HG02763 (cell line): ENCODE data around the gene CADM2.

Experiments used
- ATAC-seq: cut with Tn5 transposase; IDR thresholded peaks from one replicate; pipeline ENCODE4 v1.9.1; 2021; ENCODE audit warnings: mild to moderate bottlenecking, moderate library complexity; ENCODE audit not compliant: unreplicated experiment

Gene CADM2

DNA sequence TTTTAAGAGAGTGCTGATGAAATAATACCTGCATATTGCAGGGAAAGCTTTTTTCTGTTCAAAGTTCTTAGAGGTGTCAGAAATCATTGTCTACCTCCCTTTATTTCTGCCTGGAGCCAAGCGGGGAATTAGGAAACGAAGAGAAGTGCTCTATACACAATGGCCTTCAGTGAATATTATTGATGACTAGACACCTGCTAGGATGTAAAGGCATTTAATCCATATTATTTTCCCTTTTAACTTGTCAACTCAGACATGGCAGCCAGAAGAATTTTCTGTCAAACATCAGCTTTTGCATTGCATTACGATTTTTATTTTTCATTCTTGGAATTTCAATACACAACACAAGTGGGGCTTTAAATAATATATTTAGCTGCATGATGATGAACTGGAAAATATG is 24.7 kb downstream of the CADM2 start:
- no peak for ATAC-seq

DNA sequence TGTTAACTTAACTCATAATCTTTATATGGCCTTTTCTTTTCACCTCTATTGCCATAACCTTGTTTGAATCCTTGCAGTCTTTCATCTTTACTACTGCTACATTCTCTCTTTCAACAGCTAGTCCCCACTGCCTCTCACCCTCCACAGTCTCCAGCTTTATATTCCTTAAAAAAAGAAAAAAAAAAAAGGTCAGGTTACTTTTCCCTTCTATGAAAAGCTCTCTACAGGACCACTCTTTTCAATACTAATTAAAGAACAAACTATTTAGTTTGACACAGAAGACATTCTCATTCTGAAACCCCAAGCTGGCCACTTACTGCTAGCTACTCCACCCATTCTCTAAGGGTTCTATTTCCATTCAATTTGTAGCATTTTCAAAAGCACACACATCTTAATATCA is 25.6 kb downstream of the CADM2 start:
- ATAC-seq = no peak

DNA sequence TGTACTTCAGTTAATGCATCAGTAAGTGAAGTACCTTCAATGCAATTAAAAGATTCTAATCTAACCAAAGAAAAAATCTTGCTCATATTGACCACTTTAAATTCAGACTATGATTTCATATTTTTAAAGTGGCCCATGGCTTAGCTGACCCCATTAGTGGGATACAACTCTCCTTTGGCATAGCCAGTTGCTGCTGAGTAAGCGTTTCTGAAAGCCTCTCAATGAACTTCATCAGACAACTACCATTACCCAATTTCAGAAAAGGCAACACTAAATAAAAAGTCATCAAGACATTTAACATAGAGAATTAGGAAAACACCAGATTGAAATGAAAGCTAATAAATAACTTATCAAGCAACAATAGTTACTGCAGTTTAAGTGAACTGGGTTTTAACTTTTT is 27.0 kb downstream of the CADM2 start:
- ATAC-seq = no peak

DNA sequence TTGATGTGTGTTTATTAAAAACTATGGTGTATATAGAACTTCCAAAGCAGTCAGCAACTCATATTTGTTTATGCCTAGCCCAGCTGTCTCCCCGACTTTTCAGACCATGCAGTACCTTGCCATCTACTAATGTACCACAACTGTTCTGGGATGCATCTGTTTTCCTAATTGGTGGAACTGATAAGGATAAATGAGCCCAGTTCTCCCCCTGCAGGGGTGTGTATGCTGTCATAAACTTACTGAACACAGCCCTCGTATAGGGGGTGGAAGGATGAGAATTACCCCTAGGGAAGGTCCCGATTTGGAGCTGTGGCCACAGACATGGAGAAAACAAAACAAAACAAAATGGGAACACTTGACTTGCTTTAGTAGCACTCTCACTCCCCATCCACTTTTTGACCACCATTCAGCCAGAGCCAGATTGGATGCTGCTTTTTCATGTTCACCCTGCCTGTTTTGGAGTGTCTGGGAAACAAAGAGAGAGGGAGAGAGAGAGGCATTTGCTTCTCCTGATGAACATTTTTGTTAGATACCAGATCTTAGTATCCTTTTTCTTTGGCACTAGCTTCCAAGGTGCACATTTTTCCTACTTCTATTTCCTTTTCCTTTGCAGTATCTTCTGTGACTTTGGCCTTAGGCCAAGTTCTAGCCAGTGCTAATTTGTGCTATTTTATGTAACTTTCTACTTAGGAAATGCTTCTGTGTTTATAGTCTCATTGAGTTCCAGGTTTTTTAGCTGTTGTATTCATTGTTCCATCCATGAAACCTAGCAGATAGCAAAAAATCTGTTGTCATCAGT is 29.1 kb downstream of the CADM2 start:
- no peak for ATAC-seq

DNA sequence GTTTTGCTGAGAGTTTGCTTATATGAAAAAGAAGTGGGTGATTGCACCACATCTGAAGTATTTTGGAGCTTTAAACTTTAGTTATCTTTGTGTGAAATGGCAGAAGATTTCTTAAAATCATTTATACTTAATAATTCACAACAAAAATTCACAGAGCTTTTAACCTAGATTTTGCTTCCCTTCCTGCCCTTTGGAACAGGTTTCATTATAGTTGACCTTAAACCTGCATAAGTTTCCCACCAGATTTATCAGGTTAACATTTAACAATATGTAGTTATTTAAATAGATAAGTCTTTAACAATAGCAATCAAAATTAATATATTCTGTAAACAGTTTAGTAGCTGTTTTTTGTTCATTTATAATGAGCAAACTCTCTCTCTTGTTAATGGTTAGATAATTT is 30.3 kb downstream of the CADM2 start:
- ATAC-seq = no peak

DNA sequence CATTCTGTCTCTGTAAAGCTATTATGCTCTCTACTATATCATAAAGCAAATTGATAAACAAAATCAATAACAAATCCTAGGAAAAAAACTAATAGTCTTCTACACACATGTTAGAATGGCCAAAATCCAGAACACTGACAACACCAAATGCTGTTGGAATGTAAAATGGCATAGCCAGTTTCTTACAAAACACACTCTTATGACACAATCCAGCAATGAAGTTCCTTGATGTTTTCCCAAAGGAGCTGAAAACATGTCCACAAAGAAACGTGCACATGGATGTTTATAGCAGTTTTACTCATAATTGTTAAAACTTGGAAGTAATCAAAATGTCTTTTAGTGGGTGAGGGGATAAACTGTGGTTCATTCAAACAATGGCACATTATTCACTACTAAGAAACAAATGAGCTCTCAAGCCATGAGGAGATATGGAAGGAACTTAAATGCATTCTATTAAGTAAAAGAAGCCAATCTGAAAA is 32.7 kb downstream of the CADM2 start:
- ATAC-seq = no peak

DNA sequence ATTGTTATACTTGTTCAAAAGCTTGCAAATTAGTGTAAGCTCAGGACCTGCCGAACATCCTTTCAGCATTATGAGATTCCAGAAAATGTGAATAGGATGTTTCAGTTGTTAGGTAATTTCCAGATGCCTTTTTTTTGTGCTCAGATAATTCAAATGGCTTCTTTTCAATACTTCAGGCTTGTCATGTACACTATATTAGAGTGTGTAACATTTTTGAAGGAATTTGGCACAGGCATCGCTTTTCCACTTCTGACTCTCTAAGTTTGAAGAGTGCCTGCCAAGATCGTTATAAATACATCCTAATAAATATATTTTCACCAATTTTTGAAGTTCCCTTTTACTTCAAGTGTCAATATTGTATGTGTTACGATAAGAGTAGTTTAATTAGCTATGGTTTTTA is 35.2 kb downstream of the CADM2 start:
- ATAC-seq = no peak

DNA sequence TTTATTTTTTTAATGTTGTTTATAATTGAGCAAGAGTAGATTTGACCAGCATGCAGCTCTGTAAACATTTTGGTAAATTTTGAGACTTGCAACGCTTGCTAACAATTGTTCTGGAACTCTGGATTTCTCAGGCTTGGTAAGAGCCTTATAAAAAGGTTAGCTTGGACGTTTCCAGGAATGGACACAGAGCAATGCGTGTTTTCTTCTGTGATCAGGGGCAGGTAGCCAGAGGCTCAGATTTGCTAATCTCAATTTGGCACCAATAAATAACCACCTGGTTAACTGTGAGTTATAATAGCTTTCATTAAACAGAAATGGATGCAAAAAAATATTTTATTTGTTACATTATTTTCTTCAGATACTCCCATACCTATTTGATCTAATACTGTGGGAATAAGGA is 39.8 kb downstream of the CADM2 start:
- ATAC-seq = no peak

DNA sequence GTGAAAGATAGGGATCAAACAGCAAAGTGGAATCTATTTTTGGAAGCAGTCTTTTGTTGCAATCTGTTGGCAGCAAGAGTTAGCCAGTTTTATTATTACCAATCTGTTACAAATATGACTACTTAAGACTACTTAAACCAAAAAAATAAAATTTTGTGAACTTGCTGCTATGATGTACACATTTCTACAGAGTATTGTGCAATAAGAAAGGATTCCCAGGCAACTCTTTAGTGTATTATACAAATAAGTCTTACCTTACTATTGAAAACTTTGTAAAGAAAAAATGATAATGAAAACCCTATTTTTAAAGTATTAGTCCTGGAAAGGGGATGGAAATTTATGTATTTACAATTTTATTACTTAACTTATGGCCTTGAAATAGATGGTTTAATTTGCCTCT is 44.7 kb downstream of the CADM2 start:
- no peak for ATAC-seq

DNA sequence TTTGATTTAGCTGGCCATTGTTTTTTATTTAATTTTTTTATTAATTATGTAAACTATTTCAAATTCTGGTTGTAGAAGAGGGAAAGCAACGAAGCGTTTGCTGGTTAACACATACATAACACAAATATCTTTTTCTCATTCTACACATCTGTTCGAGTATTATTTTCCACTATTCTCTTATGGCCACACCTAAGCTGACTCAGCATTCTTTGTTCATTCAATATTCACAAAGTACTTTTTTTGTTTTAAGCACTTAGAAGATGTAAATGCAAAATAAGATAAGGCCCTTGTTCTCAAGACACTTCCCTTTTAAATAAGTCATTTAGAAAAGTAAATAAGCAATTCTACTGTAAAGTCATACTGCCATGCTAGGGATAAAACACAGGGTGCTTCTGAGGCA is 45.4 kb downstream of the CADM2 start:
- ATAC-seq = no peak

DNA sequence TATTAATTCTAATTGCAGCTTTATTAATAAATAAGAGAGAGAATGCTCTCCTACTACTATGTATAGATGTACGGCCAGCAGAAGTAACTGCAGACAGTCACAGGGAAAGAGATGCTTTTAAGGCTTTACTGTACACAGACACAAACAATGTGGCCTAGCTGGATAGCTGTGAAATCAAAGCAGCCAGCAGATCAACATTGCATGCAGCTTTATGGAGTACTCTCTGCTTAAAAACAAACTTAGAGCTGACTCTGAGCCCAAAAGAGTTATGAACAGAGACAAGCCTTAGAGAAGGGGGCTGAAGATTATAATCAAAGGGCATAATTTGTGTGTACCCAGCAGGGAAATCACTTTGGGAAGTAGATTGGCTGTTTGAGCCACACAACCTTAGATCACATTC is 47.2 kb downstream of the CADM2 start:
- no peak for ATAC-seq

DNA sequence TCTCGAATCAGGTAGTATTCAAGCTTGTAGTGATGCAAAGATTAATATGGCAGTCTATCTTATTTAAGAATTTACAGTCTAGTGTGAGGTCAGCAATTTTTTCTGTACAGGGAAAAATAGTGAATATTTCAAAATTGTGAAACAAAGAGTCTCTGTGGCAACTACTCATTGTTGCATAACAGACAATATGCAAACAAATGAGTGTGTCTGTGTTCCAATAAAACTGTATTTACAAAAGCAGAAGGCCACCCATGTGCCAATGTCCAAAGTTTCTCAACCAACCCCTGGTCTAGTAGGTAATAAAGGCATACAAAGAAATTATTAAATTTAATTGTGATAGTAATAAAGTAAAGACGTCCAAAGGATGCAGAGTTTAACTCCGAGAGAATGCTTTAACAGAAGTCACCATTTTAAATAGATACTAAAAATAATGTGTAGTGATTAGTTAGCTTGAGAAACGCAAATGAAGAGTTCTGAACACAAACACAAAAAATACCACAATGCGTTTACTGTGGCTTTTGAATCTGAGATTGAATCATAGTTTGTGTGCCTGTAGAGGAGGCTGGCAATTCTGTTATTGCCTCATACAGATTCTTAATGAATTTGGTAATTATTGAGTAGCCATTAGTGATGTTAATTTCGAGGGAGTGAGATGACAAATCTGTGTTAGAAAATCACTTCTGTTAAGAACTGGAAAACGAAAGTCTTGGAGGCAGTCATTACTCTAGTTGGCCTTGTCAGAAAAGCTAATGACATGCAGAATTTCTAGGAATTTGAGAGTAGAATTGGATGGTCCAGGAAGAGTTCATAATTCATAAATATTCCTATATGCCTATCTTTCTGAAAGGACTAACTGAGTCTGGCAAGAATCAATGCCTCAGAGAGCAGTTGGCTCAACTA is 48.7 kb downstream of the CADM2 start:
- ATAC-seq = no peak

DNA sequence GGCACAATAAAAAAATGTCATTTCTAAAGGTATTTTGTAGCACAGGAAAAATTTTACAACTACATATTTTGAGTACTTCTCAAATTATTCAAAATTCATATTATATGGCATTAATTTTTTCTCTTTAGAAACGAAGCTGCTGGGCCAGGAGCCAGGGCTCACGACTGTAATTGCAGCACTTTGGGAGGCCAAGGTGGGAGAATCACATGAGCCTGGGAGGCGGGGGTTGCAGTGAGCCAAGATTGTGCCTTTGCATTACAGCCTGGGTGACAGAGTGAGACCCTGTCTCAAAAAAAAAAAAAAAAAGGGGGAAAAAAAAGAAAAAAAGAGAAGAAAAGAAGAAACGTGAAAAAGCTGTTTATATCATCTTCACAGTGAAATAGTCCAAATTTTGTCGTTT is 62.0 kb downstream of the CADM2 start:
- ATAC-seq = no peak

DNA sequence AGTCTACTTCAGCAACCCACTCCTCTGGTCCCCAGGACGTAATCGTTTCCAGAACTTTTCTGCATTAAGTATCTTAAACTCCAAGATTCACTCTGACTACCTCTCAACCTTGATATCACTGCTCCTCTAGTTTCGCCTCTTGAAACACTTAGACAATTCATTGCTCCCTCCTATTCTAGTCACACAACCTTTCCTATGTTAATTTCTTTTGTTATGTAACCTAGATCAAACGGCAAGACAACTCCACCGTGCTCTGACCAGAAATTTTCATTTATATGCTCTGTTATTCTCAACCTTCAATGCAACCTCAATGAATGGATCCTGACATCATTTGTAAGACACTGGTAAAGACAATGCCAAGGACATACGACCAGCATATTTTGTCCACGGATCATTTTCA is 71.3 kb downstream of the CADM2 start:
- ATAC-seq = no peak

DNA sequence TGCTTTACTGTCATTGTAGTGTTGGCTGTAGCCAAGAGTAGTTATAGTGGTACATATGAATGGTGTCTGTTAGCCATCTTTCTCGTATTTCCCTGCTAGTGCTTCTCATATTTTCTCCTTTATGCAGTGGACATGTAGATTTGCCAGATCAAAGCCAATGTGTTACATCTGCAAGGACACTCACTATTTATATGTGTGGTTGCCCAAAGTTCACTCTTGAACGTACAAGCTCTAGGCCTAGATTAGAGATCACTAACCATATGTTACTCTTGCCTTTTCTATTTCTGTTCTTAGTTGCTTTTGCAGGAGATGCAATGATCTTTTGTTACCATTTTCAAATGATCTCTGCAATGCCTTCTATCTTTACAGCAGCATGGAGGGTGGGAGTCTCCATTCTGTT is 78.4 kb downstream of the CADM2 start:
- ATAC-seq = no peak

DNA sequence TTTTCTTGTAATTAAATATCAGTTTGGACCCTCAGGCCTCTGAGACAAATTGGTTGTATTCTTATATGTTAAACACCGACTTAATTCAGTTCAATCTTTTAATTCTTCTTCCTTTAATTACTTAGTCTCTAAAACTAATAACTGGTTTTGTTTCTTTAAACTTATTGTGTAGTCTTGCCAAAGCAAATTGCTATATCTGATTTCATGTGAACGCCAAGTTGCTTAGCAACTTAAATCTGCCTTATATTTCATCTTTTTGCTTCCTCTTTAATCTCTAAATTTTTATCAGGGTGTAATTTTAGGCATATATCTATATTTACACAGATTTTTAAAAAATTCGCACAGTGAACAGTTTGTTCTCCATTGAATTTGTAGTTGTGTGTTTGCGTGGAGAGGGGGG is 82.2 kb downstream of the CADM2 start:
- no peak for ATAC-seq

DNA sequence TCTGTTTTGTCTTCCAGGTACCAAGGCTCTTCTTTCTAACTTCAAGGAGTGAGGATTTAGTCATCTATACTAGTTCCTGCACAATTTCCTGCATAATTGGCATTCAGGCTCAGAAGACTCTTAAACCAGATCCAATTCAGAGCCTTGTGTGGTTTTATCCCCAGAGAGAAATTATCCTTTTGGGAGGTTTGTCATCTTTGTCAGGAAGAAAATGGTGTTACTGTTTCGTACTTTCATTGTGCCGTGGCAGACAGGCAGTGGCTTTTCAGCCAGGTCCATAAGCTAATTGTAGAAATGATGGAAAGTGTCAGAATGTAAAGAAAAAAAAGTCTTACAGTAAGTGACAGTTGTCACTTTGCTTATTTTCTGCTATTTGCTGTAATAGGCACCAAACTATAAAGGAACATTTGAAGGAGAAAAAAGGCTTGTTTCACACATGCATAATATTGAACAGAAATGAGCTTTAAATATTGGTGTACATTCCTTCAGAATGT is 82.8 kb downstream of the CADM2 start:
- ATAC-seq = no peak

DNA sequence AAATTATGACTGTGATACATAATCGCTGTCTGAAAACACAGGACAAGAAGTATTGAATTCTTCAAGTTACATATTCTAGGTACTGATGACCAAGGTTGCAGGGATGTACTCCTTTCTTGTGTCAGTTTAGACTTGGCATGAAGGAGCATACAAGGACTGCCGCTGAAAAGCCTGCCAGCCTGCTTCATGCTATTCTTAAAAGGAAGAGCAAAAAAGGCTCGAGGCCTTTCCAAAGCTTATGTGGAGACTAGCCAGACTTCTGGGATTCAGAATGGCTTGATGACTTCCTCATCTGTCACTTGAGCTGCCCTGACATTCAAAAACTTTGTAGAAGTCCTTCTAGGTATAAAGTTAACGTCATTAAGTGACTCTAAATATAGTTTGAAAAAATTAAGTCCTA is 92.0 kb downstream of the CADM2 start:
- ATAC-seq = no peak

DNA sequence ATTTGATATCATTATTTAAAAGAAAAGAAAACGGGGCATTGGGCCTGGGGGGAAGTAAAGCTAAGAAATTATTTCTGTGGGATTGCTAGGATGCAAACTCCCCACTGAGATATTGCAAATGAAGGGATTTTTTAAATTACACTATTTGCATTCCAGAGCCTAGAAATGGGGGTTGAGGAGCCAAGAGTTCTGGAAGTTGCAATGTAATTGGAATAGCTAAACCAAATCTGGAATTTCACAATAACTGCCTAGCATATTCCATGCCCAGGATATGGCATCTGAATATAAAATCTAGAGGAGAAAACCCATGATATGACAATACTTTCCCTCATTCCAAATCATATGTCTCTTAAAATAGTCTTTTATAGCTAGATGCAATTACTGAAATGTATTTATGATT is 93.0 kb downstream of the CADM2 start:
- ATAC-seq = no peak

DNA sequence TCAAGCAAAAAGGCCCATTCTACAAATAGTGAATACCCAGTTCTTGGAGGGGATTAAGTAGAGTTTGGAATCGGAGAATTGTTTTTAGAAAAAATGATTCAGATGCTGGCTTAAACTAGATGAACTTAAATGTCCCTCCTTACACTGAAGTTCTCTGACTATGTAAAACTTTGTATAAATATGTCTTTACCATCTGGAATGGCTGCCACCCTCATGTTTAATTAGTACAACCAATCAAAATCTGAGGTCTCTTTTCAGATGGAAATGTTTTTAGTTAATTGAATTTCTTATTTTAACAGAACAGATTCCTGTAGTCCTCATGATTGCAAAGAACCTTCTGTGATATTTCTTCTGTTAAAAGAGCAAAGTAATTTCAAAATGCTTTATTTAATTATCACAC is 94.8 kb downstream of the CADM2 start:
- ATAC-seq = no peak

DNA sequence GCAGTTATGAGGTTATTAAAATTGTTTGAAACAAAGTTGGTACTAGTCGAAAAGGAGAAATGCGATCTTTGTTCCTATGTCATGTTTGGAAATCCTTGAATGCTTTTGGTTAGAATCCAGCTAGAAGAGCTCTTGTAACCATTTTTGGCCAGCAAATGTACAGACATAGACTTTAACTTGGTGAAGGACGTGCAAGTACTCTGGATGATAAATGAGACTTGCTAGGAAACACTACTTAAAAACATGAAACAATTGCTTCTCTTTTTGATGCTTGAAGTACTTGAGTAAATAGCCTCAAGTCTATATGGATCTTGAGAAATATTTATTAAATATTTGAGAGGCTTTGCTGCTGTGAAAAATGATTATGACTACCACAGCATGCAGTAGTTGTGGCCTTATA is 95.8 kb downstream of the CADM2 start:
- ATAC-seq = no peak

DNA sequence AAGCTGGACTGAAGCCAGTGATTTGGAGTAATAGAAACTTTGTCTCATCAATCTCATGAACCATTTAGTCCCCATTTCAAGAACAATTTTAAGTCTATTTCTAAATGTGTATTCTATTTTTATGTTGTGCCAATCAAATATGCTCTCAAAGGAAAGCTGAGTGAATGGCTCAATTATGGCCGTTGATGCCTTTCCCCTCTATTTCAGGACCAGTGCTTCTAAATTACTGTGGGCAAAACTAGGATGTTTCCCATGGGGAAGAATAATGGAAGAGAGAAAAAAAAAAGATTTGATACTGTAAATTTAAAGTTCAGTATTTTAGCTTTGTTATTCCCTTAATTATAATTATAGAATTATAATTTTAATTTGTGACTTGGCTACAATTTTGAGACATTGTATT is 110.1 kb downstream of the CADM2 start:
- no peak for ATAC-seq
